WTC11 (cell line): ENCODE data around the gene TMEM174.

ENCODE experiments used
- CTCF ChIP-seq: fragments of 200-600 bp; IDR thresholded peaks from 2 replicates; pipeline ENCODE4 v1.8.0; 2022; ENCODE audit warnings: antibody characterized with exemption
- TF ChIP-seq, protein P1 (sequence below): sonication (generic); formaldehyde crosslinking; IDR thresholded peaks from 2 replicates; pipeline ENCODE4 v1.8.1; 2023; ENCODE audit warnings: mild to moderate bottlenecking, moderate library complexity, missing genetic modification reagents

DNA sequence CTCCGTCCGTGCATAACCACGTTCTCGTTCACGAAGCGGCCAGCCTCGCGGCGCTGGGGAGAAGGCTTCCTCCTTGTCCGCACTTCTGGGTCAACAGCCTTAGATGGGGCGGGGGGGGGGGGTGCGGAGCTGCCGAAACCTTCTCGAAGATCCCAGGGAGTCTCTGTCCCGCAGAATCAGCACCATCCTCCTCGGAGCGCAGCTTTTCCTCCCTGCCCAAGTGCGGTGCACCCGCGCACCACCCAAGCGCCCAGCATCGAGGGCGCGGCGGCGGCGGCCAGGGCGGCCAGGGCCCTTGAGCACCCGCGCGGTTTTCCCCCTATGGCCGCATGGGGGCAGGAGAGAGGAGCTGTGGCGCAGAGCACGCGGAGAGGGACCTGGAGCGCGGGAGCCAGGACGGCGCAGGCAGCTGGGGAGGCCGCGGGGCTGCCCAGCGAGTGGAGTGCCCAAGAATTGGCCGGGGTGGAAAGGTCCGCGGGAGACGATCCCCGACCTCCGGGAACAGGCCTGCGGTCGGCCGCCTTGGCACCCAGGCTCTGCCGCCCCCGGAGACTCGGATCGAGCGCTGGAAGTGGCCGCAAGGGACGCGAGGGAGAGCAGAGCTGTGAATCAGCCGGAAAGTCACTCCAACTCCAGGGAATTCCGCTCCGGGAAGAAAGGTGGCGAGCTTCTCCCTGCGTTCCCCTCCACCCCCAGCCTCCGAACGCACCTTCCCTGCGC is 43.1 kb downstream of the TMEM174 start:
- peak; percentile 71; the same call in 1 of the 2 replicates for TF ChIP-seq CTCF
- TF ChIP-seq, protein P1, sequence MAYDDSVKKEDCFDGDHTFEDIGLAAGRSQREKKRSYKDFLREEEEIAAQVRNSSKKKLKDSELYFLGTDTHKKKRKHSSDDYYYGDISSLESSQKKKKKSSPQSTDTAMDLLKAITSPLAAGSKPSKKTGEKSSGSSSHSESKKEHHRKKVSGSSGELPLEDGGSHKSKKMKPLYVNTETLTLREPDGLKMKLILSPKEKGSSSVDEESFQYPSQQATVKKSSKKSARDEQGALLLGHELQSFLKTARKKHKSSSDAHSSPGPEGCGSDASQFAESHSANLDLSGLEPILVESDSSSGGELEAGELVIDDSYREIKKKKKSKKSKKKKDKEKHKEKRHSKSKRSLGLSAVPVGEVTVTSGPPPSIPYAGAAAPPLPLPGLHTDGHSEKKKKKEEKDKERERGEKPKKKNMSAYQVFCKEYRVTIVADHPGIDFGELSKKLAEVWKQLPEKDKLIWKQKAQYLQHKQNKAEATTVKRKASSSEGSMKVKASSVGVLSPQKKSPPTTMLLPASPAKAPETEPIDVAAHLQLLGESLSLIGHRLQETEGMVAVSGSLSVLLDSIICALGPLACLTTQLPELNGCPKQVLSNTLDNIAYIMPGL (CRISPR knock-in tag): peak; percentile 100
